M059J (cell line): ENCODE measurements around the gene CPD. TPM values are rescaled to one million over a fixed set of nuclear protein-coding genes. Genes with fewer than 3 reads are reported as not detected.
"Not testable (repeated sequence)": the region's sequence is repeated elsewhere in the genome, so short reads cannot be mapped to it uniquely, and the experiment has no call there.

Source experiments
- DNase-seq: peaks from one replicate; pipeline ENCODE4 v3.0.0-alpha.2; 2012; ENCODE audit warnings: low read depth
- total RNA-seq: library from RNA; depleted of rRNA; stranded (reverse); fragments of >200 nt; shearing (Covaris generic); gene quantifications from 2 replicates; pipeline ENCODE4 v1.2.3, GENCODE V29; 2014; rRNA removed

CPD gene
- total RNA-seq: 29.6 and 52.3 TPM in 2 replicates

DNA sequence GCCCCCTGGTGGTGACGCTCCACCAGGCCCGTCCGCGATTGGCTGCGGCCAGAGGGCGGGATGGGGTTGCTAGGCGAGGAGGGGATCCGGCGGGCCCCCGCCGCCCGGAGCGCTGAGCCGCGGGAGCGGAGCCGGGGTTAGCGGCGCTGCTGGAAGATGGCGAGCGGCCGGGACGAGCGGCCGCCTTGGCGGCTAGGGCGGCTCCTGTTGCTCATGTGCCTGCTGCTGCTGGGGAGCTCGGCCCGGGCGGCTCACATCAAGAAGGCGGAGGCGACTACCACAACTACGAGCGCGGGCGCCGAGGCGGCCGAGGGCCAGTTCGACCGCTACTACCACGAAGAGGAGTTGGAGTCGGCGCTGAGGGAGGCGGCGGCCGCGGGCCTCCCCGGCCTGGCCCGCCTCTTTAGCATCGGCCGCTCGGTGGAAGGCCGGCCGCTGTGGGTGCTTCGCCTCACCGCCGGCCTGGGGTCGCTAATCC is at the start of gene CPD:
CPD (plus strand) TSS at position 103 of the 478 bp plus-strand sequence; CDS start at position 157, 54 bp downstream.
- DNase-seq: peak; percentile 91

- peak; percentile 92 for DNase-seq
Observed at GRCh38 chr17:30332057-30332542, 46.6 kb upstream of the CPD start.

DNA sequence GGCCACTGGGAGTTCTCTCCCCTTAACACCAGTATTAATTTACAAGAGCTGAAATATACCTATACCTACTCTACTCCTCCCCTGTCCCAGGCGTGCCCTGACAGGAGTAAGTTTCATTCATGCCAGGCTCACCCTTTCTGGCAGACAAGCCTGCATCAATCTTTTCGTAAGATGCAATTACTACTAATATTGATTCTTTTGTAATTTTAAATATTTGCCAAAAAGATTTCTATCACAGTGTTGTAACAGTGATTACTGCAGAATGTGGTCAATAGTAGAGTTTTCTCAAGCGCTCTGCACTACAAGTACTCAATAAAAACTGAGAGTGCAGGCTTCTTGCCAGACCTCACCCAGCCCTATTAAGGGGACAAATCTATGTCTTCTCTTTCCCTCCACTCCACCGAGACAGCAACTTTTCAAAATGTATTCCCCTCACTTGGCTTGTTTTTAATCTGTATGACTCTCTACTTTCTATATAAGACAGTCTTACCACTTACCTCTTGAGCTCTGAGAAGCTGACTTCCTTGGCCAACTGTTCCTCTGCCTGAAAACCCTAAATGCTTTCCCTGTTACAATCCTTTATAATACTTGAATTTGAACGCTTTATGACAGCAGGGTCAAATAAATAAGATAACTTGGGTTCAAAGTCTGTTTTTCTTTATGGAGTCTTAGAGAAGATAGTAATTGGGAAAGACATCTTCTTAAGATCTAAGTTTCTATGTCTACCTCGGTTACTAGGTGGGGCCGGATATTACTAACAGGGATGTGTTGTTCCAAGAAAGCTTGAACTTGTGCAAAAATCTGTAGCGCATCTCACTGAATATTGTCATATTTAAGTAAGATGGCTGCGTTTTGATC is 45.0 kb upstream of the CPD start, which contains the start of gene TMIGD1:
TMIGD1 (minus strand) TSS at position 555 of the 858 bp plus-strand sequence. CDS start 1,924 bp downstream, outside the sequence.
- DNase-seq: no peak

DNA sequence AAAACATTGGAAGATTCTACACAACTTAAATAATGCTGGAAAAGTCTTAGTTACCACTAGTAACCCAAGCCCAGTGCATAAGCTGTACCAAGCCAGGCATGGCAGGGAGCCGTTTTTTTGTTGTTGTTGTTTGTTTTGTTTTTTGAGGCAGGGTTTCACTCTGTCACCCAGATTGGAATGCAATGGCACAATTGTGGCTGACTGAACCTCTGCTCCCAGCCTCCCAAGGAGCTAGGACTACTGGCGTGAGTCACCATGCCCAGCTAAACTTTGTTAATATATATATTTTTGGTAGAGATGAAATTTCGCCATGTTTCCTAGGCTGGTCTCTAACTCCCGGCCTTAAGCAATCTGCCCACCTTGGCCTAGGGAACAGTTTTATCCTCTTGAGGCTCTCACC is 44.3 kb upstream of the CPD start:
- peak; percentile 73 for DNase-seq

- peak; percentile 69 for DNase-seq
Observed at GRCh38 chr17:30336369-30337171, 42.2 kb upstream of the CPD start.

DNA sequence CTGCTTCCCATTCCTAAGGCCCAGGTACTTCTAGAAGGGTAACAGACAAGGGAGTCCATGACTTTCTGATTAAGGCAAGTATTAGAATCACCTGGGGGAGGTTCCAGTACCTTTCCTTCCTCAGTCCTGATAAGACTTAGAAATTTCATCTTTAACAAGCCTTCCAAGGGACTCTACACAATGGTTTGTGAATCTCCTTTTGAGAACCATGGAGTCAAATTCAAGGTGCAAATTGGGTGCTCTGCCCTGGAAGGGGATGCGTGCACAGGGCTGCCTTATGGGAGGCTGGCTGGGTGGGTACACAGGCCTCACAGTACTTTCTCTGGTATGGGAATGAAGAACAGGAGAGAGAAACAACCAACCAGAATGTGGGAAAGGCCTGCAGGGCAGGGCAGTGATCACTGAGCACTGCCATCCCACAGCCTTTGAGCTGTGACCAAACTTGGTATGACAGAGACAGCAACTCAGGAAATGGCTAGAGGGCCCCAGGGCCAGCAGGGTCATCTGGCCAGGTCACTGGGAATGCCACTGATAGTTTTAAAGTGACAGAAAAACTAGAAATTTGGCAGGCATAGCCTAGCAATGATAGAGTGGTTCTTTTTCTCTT is 41.2 kb upstream of the CPD start:
- peak; percentile 53 for DNase-seq

DNA sequence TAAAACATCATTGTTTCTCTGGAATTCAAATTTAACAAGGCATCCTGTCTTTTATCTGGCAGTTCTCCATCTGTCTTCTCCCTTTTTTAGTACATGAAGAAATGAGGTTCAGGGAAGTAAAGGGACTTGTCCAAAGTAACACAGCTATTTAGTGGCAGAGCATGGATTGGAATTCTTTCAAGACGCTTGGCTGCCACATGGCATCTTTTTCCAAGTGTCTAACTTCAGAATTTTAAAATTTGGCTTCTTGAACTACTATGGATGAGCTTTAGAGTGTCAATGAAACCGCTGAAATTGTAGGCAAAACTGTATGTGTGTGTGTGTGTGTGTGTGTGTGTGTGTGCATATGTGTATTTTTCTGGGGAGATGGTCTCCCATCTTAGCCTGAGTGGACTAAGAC is 39.6 kb upstream of the CPD start:
- no peak for DNase-seq

DNA sequence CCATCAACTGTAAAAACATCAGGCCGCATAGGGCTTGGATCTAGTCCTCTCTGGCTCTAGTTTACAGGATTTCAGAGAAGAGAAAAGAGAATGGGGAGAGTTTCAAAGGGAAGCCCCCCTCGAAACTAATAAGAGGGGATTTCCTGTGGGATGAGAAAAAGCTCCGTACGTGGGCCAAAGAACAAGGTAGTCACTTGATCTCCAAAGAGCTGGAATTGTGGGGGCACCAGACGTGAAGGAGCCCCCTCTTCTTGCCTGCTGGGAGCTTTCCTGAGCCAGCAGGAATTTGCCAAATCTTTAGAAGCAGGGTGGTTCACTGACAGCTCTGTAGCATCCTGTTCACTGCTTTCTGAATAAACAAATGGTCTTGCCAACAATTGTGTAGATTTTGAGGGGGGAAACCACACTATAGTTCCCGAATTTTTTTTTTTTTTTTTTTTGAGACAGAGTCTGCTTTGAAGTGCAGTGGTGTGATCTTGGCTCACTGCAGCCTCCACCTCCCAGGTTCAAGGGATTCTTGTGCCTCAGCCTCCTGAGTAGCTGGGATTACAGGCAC is 37.8 kb upstream of the CPD start:
- peak; percentile 10 for DNase-seq

DNA sequence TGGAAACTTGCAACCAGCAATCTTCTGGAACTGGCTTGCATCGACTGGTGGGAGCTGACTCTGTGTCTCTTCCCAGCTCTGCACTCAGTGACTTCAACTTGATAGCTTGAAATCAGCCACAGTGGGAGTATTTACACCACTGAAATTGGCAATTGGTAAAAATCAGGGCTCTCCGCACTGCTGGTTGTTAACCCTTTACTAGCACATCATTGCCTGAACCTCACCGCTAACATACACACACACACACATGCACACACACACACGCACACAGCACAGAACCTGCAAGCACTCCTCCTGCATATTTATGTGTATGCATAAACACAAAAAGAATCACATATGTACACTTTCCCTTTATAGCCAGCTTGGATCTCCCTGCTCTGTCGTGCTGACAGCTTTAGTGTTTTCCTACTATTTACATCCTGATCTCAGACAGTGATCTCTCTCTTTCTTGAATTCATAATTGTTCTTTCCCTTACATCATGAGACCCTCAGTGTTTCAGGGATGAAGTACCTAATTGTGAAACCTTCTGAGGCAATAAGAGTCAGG is 37.0 kb upstream of the CPD start:
- DNase-seq: no peak

DNA sequence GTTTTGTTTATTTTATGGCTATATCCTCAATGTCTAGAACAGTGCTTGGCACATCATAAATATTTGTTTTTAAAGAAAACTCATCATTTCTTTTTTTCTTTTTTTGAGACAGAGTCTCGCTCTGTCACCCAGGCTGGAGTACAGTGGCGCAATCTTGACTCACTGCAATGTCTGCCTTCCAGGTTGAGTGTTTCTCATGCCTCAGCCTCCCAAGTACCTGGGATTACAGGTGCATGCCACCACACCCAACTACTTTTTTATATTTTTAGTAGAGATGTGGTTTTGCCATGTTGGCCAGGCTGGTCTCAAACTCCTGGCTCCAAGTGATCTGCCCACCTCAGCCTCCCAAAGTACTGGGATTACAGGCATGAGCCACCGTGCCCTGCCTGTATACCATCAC is 35.5 kb upstream of the CPD start:
- DNase-seq: not testable (repeated sequence)

DNA sequence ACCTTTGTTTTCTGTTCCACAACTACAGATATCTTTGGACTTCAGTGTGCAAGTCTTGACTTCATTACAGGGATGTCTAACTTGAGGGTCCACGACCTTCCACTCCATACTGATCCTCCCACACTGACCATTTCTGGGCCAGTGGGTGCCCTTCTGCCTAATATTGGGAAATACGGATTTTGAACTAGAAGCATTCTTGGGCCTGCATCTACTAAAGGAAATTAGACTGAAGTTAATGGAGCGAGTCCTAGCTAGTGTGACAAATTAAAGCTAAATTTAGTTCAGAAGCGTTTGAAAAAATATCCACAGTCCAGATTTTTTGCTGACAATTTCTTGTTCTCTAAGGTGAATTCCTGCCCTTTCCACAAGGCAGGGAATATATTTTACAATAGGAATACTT is 34.9 kb upstream of the CPD start:
- DNase-seq: no peak

DNA sequence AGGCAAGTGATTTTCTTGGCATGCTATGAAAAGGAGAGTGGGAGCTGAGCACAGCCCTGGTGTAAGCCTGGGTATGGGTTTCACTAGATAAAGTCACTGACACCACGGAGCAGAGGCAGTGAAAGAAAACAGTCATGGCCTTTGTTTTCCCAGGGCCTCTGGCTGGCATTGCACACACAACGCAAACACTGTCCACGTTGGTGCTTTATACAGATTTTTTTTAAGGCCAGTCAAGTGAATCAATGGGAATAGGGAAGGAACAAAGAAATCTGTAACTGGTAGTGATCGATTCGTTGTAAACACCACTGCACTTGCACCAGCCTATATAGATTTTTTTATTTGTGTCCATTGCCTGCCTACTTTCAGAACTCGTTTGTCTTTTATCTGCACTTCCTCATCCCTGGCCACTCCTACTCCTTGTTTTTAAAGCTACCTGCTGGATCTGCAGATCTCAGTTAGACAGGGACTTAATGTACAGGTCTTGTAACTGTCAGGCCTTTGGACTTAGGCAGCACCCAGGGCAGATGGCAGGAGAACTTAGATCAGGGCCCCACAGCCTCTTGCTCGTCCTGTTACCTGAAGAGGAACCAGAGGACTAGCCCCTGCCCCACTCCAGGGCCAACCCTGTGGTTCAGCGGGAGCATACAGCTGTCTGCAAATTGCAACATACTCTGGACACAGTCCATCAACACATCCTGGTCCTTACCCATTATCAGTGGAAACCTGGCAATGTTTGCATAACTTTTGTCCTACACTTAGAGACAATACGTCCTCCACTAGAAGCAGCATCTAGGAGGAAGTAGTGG is 34.2 kb upstream of the CPD start:
- peak; percentile 23 for DNase-seq

- DNase-seq: no peak
Observed at GRCh38 chr17:30345089-30345433, 33.7 kb upstream of the CPD start.

DNA sequence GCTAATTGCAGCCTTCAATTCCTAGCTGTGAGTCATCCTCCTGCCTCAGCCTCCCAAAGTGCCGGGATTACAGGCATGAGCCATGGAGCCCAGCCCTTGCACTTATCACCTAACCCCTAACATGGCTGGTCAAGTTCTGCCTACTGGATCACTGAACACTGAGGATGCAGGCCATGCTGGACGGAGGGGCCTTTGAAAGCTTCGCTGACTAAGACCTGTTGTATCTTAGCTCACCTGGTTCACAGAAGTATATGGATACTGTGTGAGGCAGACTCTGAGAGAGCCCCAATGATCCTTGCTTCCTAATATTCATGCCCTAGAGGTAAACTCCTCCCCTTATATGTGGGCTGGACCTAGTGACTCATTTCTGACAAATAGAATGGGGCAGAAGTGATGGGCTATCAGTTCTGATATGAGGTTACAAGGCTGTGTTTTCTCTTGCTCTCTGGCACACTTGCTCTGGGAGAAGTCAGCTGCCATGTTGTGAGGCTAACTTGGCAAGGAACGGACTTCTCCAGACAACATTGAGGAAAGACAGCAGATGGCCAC is 33.1 kb upstream of the CPD start:
- peak; percentile 18 for DNase-seq

GRCh38 chr17:30346221-30346795 is 32.4 kb upstream of the CPD start:
- DNase-seq: no peak

DNA sequence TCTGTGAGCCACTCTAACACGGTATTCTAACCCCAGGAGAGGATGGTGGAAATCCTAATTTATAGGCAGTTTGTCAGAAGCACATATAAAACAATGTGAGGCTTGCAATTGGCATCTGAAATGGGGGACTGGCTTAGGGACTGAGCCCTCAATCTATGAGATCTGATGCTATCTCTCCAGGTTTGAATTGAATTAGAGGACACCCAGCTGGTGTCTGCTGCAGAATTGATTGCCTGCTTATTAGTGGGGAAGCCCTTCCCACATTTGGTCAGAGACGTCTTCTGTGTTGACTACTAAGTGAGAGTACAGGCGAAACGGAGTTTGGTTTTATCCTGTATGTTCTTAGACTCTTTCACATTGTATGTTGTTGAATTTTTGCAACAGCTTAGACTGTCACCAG is 31.2 kb upstream of the CPD start:
- no peak for DNase-seq

- DNase-seq: no peak
Observed at GRCh38 chr17:30349252-30349651, 29.5 kb upstream of the CPD start.

GRCh38 chr17:30351263-30351662 is 27.5 kb upstream of the CPD start:
- DNase-seq: not testable (repeated sequence)

GRCh38 chr17:30351735-30352134 is 27.0 kb upstream of the CPD start:
- no peak for DNase-seq
